Stimulated activated CD4-positive, alpha-beta T cell treated with anti-CD3 and anti-CD28 coated beads, TNF-alpha, amount 100 ng/mL, for 24 hours (primary cell): Measurements from ENCODE around the gene TMEM54.
"Not testable (repeated sequence)": the region's sequence is repeated elsewhere in the genome, so short reads cannot be mapped to it uniquely, and the experiment has no call there.

Experiments used
- DNase-seq, 3 experiments: peaks; one replicate each; pipeline ENCODE4 v3.0.0-alpha.2; 2020; ENCODE audit warnings: low read depth in 3 of 3

Gene TMEM54

GRCh38 chr1:32919811-32920733 lies 18.9 kb upstream of the TMEM54 start:
- no peak for DNase-seq

- no peak for DNase-seq
Observed at GRCh38 chr1:32918179-32918578, 17.0 kb upstream of the TMEM54 start.

GRCh38 chr1:32917521-32917920 lies 16.3 kb upstream of the TMEM54 start:
- no peak for DNase-seq

GRCh38 chr1:32915766-32916706 lies 14.8 kb upstream of the TMEM54 start:
- no peak for DNase-seq

- no peak for DNase-seq
Observed at GRCh38 chr1:32910319-32910718, 9.1 kb upstream of the TMEM54 start.

- no peak for DNase-seq
Observed at GRCh38 chr1:32907435-32907834, 6.2 kb upstream of the TMEM54 start.

GRCh38 chr1:32906654-32907053 lies 5.5 kb upstream of the TMEM54 start:
- DNase-seq, result no peak

GRCh38 chr1:32905588-32905987 lies 4.4 kb upstream of the TMEM54 start:
- not testable (repeated sequence) for DNase-seq

- no peak for DNase-seq
Observed at GRCh38 chr1:32904797-32905196, 3.6 kb upstream of the TMEM54 start.

GRCh38 chr1:32903991-32904785 lies 3.0 kb upstream of the TMEM54 start:
- no peak for DNase-seq

GRCh38 chr1:32902535-32902920 lies 1.3 kb upstream of the TMEM54 start:
- no peak for DNase-seq

GRCh38 chr1:32901823-32902534 lies 790 bp upstream of the TMEM54 start:
- DNase-seq, result no peak

GRCh38 chr1:32900371-32900955 lies 726 bp downstream of the TMEM54 start:
- no peak for DNase-seq

GRCh38 chr1:32899586-32900296 lies 1.4 kb downstream of the TMEM54 start:
- DNase-seq, result no peak

GRCh38 chr1:32898958-32899357 lies 2.2 kb downstream of the TMEM54 start:
- no peak for DNase-seq

- DNase-seq, result no peak
Observed at GRCh38 chr1:32898056-32898455, 3.1 kb downstream of the TMEM54 start.

GRCh38 chr1:32897082-32898049 lies 3.8 kb downstream of the TMEM54 start:
- no peak for DNase-seq

GRCh38 chr1:32896451-32896850 lies 4.7 kb downstream of the TMEM54 start:
- DNase-seq, result no peak
